DMS53 (cell line): ENCODE results near the gene SKIC3.

ENCODE experiments used
- DNase-seq: peaks from one replicate; lab custom pipeline; 2025; lab: John Stamatoyannopoulos, UW

The SKIC3 gene

GRCh38 chr5:95554647-95555548 is at the start of gene SKIC3, which contains the start of gene ARSK:
TSS of gene SKIC3 (minus strand) at chr5:95554977. CDS start at chr5:95547150, 7,827 bp downstream.
TSS of gene ARSK (plus strand) at chr5:95555101. CDS start at chr5:95555279, 178 bp downstream.
- DNase-seq, result peak; percentile 99

GRCh38 chr5:95600557-95600956 is 45.8 kb upstream of the SKIC3 start:
- no peak for DNase-seq

- no peak for DNase-seq
Measured at GRCh38 chr5:95599252-95599651, 44.5 kb upstream of the SKIC3 start.

GRCh38 chr5:95595289-95595931 is 40.6 kb upstream of the SKIC3 start:
- DNase-seq, result peak; percentile 2

GRCh38 chr5:95591490-95591901 is 36.7 kb upstream of the SKIC3 start:
- no peak for DNase-seq

GRCh38 chr5:95590880-95591279 is 36.1 kb upstream of the SKIC3 start:
- no peak for DNase-seq

GRCh38 chr5:95583992-95584391 is 29.2 kb upstream of the SKIC3 start:
- DNase-seq, result no peak

GRCh38 chr5:95581576-95581975 is 26.8 kb upstream of the SKIC3 start:
- DNase-seq, result no peak

GRCh38 chr5:95572016-95572415 is 17.2 kb upstream of the SKIC3 start:
- DNase-seq, result no peak

GRCh38 chr5:95565280-95565920 is 10.6 kb upstream of the SKIC3 start:
- no peak for DNase-seq

- DNase-seq, result peak; percentile 41
Measured at GRCh38 chr5:95564450-95564849, 9.7 kb upstream of the SKIC3 start.

GRCh38 chr5:95563367-95563766 is 8.6 kb upstream of the SKIC3 start:
- DNase-seq, result no peak

GRCh38 chr5:95562282-95562681 is 7.5 kb upstream of the SKIC3 start:
- no peak for DNase-seq

- no peak for DNase-seq
Measured at GRCh38 chr5:95557841-95558240, 3.1 kb upstream of the SKIC3 start.

GRCh38 chr5:95555553-95555952 is 776 bp upstream of the SKIC3 start:
- DNase-seq, result no peak

GRCh38 chr5:95554331-95554646 is 488 bp downstream of the SKIC3 start:
- no peak for DNase-seq

GRCh38 chr5:95549030-95549429 is 5.7 kb downstream of the SKIC3 start:
- DNase-seq, result no peak

GRCh38 chr5:95543017-95543705 is 11.6 kb downstream of the SKIC3 start:
- DNase-seq, result no peak

- DNase-seq, result no peak
Measured at GRCh38 chr5:95537501-95537900, 17.3 kb downstream of the SKIC3 start.

GRCh38 chr5:95533761-95534160 is 21.0 kb downstream of the SKIC3 start:
- no peak for DNase-seq

GRCh38 chr5:95533106-95533505 is 21.7 kb downstream of the SKIC3 start:
- no peak for DNase-seq

- DNase-seq, result no peak
Measured at GRCh38 chr5:95532415-95532814, 22.4 kb downstream of the SKIC3 start.
